Erythroblast (primary cell): ENCODE data around the gene BBS9.

Source experiments
- GATA1 ChIP-seq: IDR thresholded peaks from 2 replicates; pipeline ENCODE4 v1.6.1; 2011; ENCODE audit warnings: low read depth, mild to moderate bottlenecking, control low read depth, low read length, moderate library complexity
- POLR2A ChIP-seq: IDR thresholded peaks from 2 replicates; pipeline ENCODE4 v1.6.1; 2011; ENCODE audit warnings: mild to moderate bottlenecking, low read length

GRCh38 chr7:33186192-33186591 is 56.8 kb downstream of the BBS9 start:
- no peak for TF ChIP-seq POLR2A
- TF ChIP-seq GATA1: no peak
